ENCODE results near the gene LIN37.

- TF ChIP-seq FOSL2 (CRISPR knock-in tag; IDR thresholded peaks at IDR 0.05) (no peak), SMC3 (IDR thresholded peaks at IDR 0.05; ENCODE audit: low read length) (no peak), ZNF430 (CRISPR knock-in tag; IDR thresholded peaks at IDR 0.05) (no peak), YEATS4 (CRISPR knock-in tag; IDR thresholded peaks at IDR 0.05; ENCODE audit: borderline replicate concordance) (no peak), ZNF672 (CRISPR knock-in tag; IDR thresholded peaks at IDR 0.05) (no peak), CAMTA2 (CRISPR knock-in tag; IDR thresholded peaks at IDR 0.05; ENCODE audit: borderline replicate concordance) (no peak)
Measured at GRCh38 chr19:35752746-35753350, 4.5 kb downstream of the LIN37 start.
